Measurements from ENCODE around the gene RPH3AL.

Gene RPH3AL

DNA sequence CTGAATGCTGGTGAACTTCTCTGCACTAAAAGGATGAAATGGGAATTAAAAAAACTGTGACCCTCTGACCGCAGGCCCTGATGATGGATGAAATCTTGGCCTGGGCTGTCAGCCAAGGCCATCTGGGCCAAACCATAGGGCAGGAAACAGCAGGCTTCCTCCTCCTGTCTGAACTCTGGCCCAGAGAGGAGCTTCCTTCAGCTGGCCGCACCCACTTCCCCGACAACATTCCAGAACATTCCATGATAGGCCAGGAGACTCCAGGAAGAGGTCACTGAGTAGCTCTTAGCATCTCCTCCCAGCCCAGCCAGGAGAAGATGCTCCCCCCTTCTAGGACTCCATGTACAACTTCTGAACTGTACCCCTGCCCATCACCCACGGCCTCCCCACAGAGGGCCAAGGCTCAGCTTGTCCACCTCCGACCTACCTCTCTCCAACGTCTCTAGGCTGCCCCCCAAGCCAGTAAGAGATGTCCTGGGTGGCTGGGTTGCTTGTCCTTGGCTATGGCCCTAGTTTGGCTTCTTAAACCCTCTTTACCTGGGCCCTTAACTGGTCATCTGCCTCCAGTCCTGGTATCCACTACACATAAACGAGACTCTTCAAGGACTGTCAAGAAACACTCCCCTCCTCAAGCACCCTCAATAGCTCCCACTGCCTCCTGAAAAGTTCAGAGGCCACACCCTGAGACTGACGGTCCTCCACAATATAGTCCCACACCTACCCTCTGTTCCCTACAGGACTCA is 1.7 kb downstream of the RPH3AL start:
- DNase-seq = no peak

DNA sequence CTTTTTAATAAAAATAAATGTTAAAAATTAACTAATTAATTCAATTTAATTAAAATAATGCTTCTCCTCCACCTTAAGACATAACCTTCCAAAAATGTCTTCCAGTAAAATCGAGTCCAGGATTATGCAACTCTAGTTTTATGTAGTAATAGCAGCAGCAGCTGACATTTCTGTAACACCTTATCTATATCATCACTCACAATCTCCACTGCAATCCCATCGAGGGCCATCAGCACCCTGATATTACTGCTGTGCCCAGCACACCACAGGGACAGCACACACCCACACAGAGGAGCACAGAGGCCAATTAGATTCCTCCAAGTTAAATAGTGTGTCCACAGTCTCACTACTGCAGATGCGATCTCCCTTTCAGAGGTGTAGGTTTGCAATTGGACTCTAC is 2.9 kb downstream of the RPH3AL start:
- no peak for DNase-seq

DNA sequence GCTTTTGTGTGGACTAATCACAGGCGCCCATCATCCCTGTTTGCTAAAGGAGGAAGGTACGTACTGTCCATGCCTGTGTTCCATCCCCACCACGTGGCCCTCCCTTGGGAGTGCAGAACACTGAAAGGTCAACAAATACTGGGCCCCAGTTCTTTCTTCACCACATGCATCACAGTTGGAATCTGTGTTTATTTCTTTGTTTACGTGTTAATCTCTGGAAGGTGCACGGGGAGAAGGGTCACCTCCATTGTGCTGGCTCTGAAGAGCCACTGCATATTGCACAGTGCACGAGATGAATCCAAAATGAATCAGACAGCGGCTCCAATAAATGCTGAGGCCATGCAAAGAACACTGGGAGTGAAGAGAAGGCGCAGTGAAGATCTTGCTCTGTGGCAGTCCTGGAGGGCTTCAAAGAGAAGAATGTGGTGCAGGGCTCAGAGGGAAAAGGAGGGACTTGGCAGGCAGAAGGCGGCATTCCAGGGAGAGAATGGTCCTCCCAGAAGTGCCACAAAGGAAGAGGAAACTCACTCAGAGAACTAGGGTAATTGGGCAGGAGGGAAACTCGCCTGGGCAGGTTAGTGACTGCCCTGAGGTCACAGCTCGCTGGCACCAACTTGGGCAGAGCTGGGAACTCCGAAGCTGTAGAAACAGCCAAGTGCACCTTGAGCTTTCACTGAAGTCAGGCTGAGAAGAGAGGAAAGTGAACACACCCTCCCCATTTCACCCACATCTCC is 3.7 kb downstream of the RPH3AL start:
- no peak for DNase-seq

DNA sequence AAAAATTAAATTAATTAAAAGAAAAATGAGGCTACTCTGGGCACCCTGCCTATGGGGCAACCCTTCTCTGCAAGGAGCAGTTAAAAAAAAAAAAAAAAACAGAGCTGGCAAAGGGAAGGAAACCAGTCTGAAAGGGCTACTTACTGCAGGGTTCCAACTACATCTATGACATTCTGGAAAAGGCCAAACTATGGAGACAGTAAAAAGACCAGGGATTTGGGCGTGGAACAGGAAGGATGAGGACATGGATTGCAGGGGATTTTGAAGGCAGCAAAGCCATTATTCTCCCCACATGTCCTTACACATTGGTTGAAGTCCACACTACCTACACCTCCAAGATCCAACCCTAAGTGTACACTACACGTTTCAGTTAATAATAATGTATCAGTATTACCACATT is 4.6 kb downstream of the RPH3AL start:
- no peak for DNase-seq

DNA sequence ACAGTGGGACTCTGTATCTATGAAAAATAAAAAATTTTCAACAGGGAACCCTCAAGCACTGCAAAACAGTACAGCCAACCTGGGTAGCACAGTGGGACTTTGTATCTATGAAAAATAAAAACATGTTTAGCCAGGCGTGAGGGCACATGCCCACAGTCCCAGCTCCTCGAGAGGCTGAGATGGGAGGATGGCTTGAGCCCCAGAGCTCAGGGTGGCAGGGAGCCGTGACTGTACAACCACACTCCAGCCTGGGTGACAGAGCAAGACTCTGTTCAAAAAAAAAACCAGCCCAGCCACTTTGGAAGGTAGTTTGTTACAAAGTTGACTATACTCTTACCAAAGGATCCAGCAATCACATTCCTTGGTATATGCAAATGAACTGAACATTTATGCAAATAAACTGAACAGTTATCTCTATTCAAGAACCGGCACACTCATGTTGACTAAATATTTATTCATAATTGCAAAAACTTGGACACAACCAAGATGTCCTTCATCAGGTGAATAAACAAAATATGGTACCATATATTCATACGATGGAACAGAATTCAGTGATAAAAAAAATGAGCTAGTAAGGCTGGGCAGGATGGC is 5.2 kb downstream of the RPH3AL start:
- peak; percentile 29 for DNase-seq

DNA sequence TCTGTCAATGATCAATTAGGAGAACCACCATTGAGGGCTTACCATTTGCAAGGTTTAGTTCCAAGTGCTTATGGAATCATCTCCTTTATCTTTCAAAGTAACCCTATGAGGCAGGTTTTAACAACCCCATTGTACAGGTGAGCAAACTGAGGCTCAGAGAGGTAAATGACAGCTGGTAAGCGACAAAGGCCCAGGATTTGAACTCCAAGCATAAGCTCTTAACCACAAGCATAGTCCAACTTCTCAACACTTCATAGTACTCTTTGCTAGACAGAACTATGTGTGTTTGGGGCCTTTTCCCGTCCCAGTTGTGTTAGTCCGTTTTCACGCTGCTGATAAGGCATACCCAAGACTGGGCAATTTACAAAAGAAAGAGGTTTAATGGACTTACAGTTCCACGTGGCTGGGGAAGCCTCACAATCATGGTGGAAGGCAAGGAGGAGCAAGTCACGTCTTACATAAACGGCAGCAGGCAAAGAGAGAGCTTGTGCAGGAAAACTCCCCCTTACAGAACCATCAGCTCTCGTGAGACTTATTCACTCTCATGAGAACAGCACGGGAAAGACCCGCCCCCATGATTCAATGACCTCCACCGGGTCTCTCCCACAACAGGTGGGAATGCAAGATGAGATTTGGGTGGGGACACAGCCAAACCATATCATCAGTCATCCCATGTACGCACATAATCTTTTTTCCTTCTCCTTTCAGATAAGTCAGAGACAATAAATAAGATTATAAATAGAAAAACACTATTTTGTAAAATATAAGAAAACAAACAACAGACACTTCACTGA is 6.4 kb downstream of the RPH3AL start:
- DNase-seq = no peak

DNA sequence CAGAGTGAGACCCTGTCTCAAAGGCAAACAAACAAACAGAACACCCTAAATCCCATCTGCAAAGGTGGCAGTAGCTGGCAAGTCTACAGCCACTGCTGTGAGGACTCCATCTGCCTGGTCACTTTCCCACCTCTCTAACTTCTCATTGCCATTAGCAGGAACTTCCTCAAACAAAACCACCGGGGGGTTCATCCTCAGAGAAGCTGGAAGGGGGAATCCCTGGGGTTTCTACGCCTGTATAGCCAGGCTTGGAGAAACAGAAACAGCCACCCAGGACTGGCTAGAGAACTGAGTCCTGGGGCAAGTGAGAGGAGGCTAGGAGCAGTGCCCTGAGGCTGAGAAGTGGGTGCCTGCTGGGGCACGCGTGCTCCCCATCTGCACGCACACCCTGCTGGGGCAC is 7.3 kb downstream of the RPH3AL start:
- no peak for DNase-seq

DNA sequence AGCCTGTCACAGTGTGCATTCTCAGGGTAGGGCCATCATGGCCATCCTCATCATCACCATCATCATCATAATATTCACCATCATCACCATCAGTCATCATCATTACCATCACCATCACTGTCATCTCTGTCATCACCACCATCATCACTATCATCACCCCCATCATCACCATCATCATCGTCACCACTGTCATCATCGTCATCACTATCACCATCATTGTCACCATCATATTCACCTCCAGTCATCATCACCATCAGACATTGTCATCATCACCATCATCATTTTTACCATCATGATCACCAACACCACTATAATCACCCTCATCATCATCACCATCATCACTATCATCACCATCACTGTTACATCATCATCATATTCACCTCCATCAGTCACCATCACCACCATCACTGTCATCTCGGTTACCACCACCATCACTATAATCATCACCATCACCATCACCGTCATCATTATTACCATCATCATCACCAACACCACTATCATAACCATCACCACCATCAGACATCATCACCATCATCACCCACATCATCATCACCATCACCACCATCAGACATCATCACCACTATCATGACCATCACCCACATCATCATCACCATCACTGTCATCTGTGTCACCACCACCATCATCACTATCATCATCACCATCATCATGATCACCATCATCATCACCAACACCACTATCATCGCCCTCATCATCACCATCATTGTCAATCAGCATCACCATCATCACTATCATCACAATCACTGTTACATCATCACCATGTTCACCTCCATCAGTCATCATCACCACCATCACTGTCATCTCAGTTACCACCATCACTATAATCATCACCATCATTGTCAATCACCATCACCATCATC is 8.5 kb downstream of the RPH3AL start:
- no peak for DNase-seq

DNA sequence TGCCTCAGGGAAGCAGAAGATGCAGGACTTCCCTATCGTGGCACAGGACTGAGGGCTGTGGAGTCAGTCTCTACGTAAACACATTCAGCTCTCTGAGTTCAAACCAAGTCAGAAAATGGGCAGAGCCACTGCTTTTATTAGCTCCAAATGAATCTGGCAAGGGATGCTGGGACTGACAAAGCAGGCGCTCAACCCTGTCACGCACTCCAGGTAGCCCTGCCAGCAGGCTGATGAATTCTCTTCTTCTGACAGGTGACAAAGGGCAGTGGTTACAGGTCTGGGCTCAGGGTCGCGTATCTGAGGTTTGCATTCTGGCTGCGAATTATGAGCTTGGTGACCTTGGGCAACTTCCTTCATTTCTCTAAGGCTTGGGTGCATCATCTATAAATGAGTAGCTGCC is 9.4 kb downstream of the RPH3AL start:
- DNase-seq = no peak

DNA sequence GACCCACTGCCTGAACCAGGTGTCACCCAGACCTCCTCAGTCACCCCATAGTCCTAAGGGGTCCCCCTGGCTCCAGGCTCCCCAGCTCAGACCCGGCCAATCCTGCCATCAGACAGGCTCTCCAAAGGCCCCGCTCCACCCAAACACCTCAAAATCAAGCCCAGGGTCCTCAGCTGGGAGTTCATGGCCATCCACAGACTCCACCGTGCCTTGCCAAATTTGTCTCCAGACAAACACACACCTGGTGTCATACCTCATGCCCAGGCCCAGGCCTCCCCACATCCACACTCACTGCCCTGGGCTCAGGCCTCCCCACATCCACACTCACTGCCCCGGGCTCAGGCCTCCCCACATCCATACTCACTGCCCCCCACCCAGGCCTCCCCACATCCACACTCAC is 12.5 kb downstream of the RPH3AL start:
- no peak for DNase-seq

DNA sequence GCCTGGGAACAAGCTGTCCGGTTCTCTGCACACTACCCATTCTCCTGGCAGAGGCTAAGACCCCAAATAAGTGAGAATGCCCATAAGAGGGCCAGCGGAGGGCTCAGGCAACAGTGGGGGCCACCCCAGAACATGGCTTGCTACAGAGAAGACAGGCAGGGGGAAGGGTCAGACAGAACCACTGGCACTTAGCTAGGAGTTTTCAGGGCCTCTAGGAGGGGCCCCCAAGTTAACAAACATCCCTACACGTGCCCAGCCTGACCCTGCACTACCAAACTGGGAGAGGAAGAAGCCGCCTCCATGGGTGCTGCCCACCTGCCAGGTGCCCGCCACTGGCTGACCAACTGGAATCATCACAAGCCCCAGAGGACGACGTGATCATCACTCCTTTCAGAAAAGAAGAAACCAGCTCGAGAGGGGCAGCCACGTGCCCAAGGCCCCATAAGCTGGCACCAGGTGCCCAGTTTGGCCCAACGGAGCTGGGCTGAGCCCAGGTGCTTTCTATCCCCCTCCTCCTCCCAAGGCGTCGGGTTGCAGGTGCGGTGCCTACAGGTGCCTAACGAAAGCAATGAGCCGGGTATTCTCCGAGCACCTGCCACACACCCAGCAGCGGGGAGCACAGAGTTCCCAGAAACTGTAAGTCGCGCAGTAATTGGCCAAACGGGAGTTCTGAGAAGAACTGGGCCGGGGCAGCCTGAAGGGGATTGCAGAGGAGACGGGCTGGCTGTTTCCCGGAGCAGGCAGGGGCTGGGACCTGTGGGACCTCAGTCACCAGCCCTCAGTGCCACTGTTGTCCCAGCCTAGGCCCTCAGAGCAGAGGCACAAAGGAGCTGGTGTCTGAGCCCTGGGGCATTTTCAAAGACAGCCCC is 13.2 kb downstream of the RPH3AL start:
- peak; percentile 26 for DNase-seq

DNA sequence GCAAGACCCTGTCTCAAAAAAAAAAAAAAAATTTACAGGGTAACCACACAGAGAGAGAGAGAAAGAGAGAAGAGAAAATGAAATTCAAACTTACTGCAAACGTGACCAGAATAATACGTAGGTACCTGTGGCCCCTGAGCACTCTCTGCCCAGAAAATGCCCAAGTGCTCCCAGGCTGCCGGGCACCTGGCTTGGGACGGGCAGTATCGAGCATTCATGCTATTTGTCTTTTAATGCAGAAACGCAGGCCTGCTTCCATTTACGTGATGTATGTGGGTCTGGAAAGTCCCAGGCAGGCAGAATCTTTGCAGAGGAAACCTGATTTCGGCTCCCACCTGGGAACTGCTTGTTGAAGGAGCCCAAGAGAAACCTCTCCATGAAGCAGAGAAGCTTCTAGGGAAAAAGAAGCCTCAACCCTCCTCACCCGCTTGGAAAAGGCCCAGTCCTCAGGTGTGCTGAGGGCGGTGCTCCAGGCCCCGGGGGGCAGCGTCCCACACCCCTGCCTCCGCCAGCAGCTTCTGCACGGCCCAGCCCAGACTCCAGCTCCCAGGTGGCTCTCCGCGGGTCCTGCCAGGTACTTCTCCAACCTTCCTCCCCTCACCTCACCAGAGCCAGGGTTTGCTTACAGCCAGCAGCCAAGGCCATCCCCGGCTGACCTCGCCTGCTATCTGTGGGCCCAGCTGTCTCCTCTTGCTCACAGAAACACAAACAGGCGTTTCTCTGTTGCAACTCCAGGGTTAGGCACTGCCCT is 14.0 kb downstream of the RPH3AL start:
- DNase-seq = no peak

DNA sequence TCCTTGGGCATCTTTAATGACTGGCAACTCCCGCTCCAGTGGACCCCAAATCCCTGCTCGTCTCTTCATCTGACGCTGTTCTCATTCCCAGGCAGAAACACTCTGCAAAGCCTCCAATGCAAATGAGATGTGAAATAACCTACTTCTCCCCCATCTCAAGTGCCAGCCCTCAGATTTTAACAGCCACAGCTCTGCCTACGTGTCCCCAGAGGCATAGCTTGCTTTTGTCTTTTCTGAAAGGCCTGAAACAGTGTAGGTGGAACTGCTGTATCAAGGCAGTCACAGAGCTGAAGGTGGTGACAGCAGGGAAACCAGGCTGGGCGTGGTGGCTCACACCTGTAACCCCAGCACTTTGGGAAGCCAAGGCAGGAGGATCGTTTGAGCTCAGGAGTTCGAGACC is 14.7 kb downstream of the RPH3AL start:
- no peak for DNase-seq

DNA sequence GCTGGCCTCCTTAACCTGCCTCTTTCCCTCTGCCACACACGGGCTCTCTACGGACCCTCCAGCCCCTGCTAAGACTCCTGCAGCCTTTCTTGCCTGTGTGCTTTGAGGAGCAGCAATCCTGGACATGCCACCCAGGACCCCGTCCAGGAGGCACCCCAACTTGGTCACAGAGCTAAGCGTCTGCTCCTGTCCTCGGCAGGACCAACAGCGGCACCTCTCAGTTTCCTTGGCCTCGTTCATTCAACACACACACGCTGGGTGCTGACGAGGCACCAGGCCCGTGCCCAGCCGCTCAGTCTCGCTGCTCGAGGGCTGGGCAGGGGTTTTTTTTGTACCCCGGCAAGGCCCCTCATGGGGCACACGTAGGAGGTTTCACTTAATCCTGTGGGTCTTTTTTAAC is 15.2 kb downstream of the RPH3AL start:
- DNase-seq = no peak

DNA sequence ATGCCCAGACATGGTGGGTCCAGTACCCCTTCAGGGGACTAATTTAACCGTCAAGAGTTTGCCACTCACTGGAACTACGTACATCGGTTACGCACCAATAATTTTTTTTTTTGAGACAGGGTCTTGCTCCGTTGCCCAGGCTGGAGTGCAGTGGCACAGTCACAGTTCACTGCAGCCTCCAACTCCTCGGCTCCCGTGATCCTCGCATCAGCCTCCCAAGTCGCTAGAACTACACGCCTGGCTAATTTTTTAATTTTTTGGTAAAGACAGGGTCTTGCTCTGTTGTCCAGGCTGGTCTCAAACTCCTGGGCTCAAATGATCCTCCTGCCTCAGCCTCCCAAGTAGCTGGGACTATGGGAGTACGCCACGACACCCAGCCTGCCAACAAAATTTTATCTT is 15.6 kb downstream of the RPH3AL start:
- no peak for DNase-seq

DNA sequence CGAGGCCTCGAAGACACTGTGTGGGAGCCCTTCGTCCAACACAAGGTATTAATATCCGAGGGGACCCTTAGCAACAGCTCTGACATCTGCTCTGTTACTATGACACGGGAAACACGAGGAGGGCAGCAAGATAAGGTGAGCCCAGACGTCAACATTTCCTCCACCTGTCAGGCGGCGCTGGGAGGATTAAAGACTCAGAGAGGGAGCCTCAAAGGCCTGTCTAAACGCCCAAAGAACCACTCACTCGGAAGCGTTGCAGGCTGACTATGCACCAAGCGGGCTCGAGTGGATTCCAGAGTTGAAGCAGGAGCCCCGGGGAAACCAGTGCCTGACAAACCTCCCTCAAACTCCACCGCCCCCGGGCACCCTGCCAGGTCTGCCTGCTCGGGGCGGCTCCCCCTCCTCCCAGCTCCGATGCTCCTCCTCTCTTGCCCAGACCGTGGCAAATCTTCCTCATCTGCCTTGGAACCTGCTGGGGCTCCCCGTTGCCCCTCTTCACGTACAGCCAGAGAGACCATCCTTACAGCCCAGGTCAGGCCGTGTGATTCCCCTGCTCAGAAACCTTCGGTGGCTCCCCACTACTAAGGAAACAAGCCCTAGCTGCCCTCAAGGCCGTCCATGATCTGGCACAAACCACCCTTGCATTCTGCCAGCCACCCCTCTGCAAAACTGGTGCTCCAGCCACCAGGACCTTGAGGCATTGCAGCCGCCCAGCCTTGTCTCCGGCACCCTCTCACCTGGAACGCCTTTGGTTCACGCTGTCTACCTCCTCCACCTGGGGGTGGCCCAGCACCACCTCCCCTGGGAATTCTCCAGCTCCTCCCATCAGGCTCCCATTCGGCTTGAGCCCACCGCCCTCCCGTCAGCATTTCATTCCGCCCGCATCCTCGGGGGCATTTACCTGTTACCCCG is 16.2 kb downstream of the RPH3AL start:
- DNase-seq = no peak

DNA sequence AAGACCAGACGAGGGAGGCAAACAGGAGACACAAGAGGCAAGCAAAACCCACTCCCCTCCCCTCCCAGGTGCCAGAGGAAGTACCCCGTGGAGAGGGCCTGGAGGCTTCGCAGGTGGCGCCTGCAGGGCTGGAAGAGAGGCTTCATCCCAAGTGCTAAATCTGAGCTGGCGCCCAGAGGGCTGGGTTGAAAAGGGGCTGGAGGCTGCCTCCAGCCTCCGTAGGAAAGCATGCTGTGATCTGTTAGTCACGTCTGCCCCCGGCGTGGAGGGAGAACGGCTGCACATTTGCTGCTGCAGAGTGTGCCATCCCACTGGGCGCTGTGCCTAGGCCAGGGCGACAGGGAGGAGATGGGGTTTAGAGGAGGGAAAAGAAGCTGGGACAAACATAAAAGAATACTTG is 16.9 kb downstream of the RPH3AL start:
- no peak for DNase-seq

DNA sequence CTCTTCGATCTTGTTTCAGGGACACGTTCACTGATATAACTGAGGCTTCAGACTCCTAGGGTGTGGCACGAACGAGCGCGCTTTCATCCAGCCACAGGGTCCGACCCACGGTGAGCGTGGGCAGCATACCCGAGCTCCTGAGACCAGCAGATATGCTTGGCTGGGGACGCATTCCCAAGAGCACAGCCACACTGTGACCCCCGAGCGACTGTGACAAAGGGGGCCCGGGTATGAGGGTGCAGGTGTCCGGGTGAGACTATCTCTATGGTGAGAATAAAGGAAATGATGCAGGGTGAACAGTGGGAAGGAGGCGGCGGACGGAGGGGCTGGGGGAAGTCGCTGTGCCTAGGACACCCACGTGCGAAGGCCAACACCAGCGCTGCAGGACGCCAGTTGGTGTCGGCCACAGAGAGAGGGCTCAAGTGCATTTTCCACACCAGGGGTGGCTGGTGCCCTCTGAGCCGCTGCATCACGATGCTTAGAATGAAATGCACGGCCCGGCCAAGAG is 17.6 kb downstream of the RPH3AL start:
- DNase-seq = no peak
